Sigmoid colon (tissue), 7 donors: Measurements from ENCODE around the gene CDK5. TPM values are rescaled to one million over a fixed set of nuclear protein-coding genes. Genes with fewer than 3 reads are reported as not detected.
A peak's percentile ranks its signal among the peaks of the same experiment; 100 is the strongest.

Experiments
- DNase-seq: peaks from one replicate; pipeline ENCODE4 v3.0.0-alpha.2; 2019
- H3K27ac ChIP-seq, 4 donors: fragments of 200-600 bp; sonication (generic); one replicate each; pipeline ENCODE4 v1.5.1; 2016 to 2019; ENCODE audit warnings: mild to moderate bottlenecking in 1 of 4
- H3K27me3 ChIP-seq, 3 donors: fragments of 200-600 bp; sonication (generic); one replicate each; pipeline ENCODE4 v1.5.1; 2019; ENCODE audit warnings: mild to moderate bottlenecking in 1 of 3
- H3K36me3 ChIP-seq, 4 donors: fragments of 200-600 bp; sonication (generic); one replicate each; pipeline ENCODE4 v1.5.1; 2016 to 2019
- H3K4me1 ChIP-seq, 4 donors: fragments of 200-600 bp; sonication (generic); one replicate each; pipeline ENCODE4 v1.5.1; 2017 to 2019
- H3K4me3 ChIP-seq, 4 donors: fragments of 200-600 bp; sonication (generic); one replicate each; pipeline ENCODE4 v1.5.1; 2017 to 2019; ENCODE audit warnings: mild to moderate bottlenecking in 2 of 4, moderate library complexity in 1 of 4
- H3K9me3 ChIP-seq, 4 donors: fragments of 200-600 bp in 3 of 4; sonication (generic) in 3 of 4; one replicate each; pipeline versions ENCODE4 v1.5.1 to v1.6.1; 2013 to 2019
- EP300 ChIP-seq, 4 donors: sonication (generic); formaldehyde crosslinking; IDR thresholded peaks; one replicate each; pipeline ENCODE4 v1.6.1; 2017; ENCODE audit warnings: antibody characterized with exemption in 4 of 4
- POLR2A ChIP-seq, 2 donors: fragments of 450-650 bp; IDR thresholded peaks; one replicate each; pipeline ENCODE4 v1.6.1; 2016; ENCODE audit warnings: antibody characterized with exemption in 2 of 2, mild to moderate bottlenecking in 2 of 2, moderate library complexity in 2 of 2
- POLR2AphosphoS5 ChIP-seq, 4 donors: sonication (generic); formaldehyde crosslinking; IDR thresholded peaks; one replicate each; pipeline ENCODE4 v1.6.1; 2017; ENCODE audit warnings: antibody characterized with exemption in 4 of 4
- WGBS, 2 donors: extraction: QIAGEN DNeasy Blood & Tissue Kit; methylation state at CpG; one replicate each; pipeline ENCODE4 v1.1.7; 2013; 5-methylcytosine and 5-hydroxymethylcytosine counted together
- intact Hi-C: fragments of 100-400 bp; cut with DNase I; formaldehyde crosslinking; loops from one replicate; pipeline ENCODE4 v1.15.1; 2023
- polyA plus RNA-seq, 3 donors: library from polyadenylated mRNA; stranded (reverse); fragments of 200-250 nt; gene quantifications; one replicate each; pipeline ENCODE4 v1.2.3, GENCODE V29; 2013
- total RNA-seq, 4 donors: library from RNA; depleted of rRNA; stranded (reverse); fragments of >200 nt; gene quantifications; one replicate each; pipeline ENCODE4 v1.1.0, GENCODE V29; 2016
- TF ChIP-seq, protein P1 (sequence below), 4 experiments: fragments of 450-650 bp in 3 of 4; fragments of 200-600 bp in 1 of 4; IDR thresholded peaks; one replicate each; pipeline ENCODE4 v1.5.1; 2016 to 2019; ENCODE audit warnings: antibody characterized with exemption in 4 of 4, mild to moderate bottlenecking in 3 of 4, moderate library complexity in 2 of 4
- donor health status: healthy with polysubstance abuse.
- donor health status: Bipolar disorder and iron deficiency.
- donor health status: healthy.

CDK5 gene
- total and polyA plus RNA-seq, 7 donors = 6.0 to 10.6 (median 8.2) TPM

DNA sequence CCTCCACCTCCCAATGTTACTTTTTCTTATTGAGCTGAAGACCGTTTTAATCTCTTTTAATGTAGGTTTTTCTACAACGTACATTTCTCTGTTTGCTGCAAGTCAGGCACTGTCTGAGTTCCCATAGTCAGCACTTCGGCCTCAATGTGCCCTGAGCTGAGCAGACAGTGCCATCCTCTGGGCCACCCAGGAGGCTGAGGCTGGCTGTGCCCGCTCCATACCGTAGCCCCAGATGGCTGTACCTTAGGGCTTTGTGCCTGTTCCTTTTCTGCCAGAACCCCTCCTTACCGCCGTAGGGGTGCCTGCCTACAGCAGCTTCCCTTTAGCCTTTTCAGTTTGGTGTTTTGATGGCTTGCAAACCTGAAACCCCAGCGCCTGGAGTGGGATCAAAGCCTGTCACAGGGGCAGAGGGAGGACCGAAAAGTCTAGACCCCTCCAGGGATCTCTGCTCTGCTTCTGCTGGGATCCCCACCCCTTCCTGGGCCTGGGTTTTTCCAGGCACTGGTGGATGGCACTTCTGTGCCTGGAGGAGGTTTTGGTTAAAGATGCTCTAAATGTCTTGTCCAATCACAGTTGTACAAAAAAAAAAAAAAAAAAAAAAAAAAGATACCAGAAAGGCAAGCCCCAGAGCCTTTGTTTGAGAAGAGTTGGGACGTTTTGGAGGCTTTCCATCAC lies 37.6 kb upstream of the CDK5 start:
- Histone ChIP-seq H3K4me3 (no peak overlapping the region), H3K36me3 (peaks cover 0 to 3% (median 1%) of the 10 kb centered on the region in 4 donors), H3K27me3 (no peaks in the 10 kb centered on the region), H3K9me3 (no peaks in the 10 kb centered on the region), H3K27ac (peak overlapping the region in 1 of 4 donors; percentile 28), H3K4me1 (peaks cover 0 to 48% (median 33%) of the 10 kb centered on the region in 4 donors)
- no peak for TF ChIP-seq POLR2AphosphoS5 (IDR thresholded peaks at IDR 0.05)
- no peak for TF ChIP-seq POLR2A (IDR thresholded peaks at IDR 0.05)
- TF ChIP-seq, protein P1, sequence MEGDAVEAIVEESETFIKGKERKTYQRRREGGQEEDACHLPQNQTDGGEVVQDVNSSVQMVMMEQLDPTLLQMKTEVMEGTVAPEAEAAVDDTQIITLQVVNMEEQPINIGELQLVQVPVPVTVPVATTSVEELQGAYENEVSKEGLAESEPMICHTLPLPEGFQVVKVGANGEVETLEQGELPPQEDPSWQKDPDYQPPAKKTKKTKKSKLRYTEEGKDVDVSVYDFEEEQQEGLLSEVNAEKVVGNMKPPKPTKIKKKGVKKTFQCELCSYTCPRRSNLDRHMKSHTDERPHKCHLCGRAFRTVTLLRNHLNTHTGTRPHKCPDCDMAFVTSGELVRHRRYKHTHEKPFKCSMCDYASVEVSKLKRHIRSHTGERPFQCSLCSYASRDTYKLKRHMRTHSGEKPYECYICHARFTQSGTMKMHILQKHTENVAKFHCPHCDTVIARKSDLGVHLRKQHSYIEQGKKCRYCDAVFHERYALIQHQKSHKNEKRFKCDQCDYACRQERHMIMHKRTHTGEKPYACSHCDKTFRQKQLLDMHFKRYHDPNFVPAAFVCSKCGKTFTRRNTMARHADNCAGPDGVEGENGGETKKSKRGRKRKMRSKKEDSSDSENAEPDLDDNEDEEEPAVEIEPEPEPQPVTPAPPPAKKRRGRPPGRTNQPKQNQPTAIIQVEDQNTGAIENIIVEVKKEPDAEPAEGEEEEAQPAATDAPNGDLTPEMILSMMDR (IDR thresholded peaks at IDR 0.05) = no peak
- no peak for TF ChIP-seq EP300 (IDR thresholded peaks at IDR 0.05)
- intact Hi-C loops = no loop called here
- no peak for DNase-seq
- WGBS, 2 donors = 77 to 83% methylated on average over 10 of the region's 10 CpGs

DNA sequence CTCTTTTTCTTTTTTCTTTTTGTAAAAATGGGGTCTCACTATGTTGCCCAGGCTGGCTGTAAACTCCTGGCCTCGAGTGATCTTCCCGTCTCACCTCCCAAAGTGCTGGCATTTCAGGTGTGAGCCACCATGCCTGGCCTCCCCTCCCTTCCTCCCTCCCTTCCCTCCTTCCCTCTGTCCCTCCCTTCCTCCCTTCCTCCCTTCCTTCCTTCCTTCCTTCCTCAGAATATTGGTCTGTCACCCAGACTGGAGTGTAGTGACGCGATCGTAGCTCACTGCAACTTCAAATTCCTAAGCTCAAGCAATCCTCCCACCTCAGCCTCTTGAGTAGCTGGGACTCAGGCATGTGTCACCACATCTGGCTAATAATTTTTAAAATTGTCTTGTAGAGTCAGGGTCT lies 37.0 kb upstream of the CDK5 start:
- intact Hi-C loops = no loop called here
- peaks cover 0 to 3% (median 1%) of the 10 kb centered on the region in 4 donors for H3K36me3 ChIP-seq
- no peaks in the 10 kb centered on the region for H3K27me3 ChIP-seq
- 89% methylated on average over 5 of the region's 5 CpGs for WGBS, 2 donors
- H3K27ac ChIP-seq = no peak overlapping the region
- H3K4me1 ChIP-seq = peaks cover 0 to 48% (median 36%) of the 10 kb centered on the region in 4 donors
- TF ChIP-seq EP300 (IDR thresholded peaks at IDR 0.05) (no peak), POLR2AphosphoS5 (IDR thresholded peaks at IDR 0.05) (no peak), POLR2A (IDR thresholded peaks at IDR 0.05) (no peak)
- no peak for DNase-seq
- no peak overlapping the region for H3K4me3 ChIP-seq
- no peaks in the 10 kb centered on the region for H3K9me3 ChIP-seq

DNA sequence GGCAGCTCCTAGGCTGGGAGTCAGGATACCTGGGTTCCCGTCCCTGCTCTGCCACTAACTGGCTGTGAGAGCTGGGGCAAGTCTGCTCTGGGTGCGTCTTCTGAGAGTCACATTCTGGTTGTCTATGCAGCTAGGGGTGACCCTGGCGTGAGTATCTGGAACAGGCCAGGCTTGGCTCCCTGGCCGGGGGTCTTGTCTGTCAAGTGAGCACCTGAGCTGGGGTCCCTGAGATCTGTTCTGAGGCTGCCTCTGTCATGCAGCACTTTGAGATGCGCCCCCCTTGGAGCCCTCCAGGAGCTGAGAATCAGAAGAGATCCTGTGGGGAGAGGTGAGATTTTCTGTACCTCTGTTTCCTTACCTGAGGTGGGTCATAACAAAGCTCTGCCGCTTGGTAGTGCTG lies 36.1 kb upstream of the CDK5 start:
- Histone ChIP-seq H3K9me3 (no peaks in the 10 kb centered on the region), H3K4me1 (peaks cover 0 to 53% (median 40%) of the 10 kb centered on the region in 4 donors), H3K4me3 (no peak overlapping the region), H3K27ac (no peak overlapping the region), H3K27me3 (no peaks in the 10 kb centered on the region), H3K36me3 (peaks cover 0 to 3% (median 1%) of the 10 kb centered on the region in 4 donors)
- DNase-seq = no peak
- TF ChIP-seq POLR2A (IDR thresholded peaks at IDR 0.05) = no peak
- TF ChIP-seq POLR2AphosphoS5 (IDR thresholded peaks at IDR 0.05) = no peak
- no peak for TF ChIP-seq EP300 (IDR thresholded peaks at IDR 0.05)
- TF ChIP-seq, protein P1 (IDR thresholded peaks at IDR 0.05) = no peak
- WGBS, 2 donors = 94 to 95% methylated on average over 6 of the region's 6 CpGs
- intact Hi-C loops = no loop called here

DNA sequence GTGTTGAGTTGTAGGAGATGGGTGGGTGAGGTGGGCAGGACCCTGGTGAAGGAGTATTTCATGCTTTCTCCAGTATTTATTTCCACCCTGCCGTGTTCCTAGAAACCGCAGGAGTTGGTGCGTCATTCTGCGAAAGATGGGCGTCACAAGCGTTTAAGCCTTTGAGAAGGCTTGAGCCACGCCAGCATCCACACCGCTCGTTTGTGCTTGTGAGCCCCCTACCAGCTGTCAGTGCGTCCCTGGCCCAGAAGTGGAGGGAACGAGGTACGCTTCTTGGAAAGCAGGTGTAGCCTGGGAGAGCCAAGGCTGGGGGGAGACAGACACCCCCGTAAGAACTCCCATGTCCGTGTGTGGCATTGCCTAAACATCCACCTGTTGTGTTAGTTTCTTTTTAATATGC lies 34.3 kb upstream of the CDK5 start:
- Histone ChIP-seq H3K27me3 (no peaks in the 10 kb centered on the region), H3K27ac (no peak overlapping the region), H3K4me1 (peaks cover 0 to 66% (median 53%) of the 10 kb centered on the region in 4 donors), H3K9me3 (no peaks in the 10 kb centered on the region), H3K4me3 (no peak overlapping the region), H3K36me3 (peaks cover 0 to 3% (median 1%) of the 10 kb centered on the region in 4 donors)
- TF ChIP-seq POLR2A (IDR thresholded peaks at IDR 0.05) (no peak), EP300 (IDR thresholded peaks at IDR 0.05) (no peak), POLR2AphosphoS5 (IDR thresholded peaks at IDR 0.05) (no peak)
- TF ChIP-seq, protein P1 (IDR thresholded peaks at IDR 0.05) = no peak
- 91 to 94% methylated on average over 14 of the region's 14 CpGs for WGBS, 2 donors
- no peak for DNase-seq
- intact Hi-C loops = no loop called here

DNA sequence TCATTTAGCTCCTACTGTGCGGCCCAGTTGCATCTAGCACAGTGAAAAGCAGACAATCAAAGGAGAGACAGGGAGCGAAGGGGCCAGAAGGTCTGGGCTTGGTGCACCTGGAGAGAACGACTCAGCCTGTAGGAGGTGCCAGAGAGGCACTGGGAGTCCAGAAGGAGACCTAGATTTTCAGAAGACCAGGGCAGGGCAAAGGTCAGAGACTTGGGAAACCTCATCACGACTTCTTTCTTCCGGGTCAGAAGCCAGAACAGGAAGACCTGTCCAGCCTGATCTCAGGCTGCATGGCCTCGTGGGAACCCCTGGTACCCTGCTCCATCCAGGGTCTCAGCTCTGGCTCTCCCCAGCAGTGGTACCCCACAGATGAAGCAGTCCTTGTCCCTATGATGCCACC lies 33.7 kb upstream of the CDK5 start:
- WGBS, 2 donors = 38 to 58% methylated on average over 6 of the region's 6 CpGs
- TF ChIP-seq EP300 (IDR thresholded peaks at IDR 0.05) = no peak
- TF ChIP-seq, protein P1 (IDR thresholded peaks at IDR 0.05) = peak in 2 of 4 experiments; percentile 30 to 31
- Histone ChIP-seq H3K4me3 (no peak overlapping the region), H3K27ac (peak overlapping the region in 2 of 4 donors; percentile 86 to 96), H3K4me1 (peaks cover 0 to 66% (median 53%) of the 10 kb centered on the region in 4 donors), H3K9me3 (no peaks in the 10 kb centered on the region), H3K27me3 (no peaks in the 10 kb centered on the region), H3K36me3 (peaks cover 0 to 3% (median 1%) of the 10 kb centered on the region in 4 donors)
- intact Hi-C loops = no loop called here
- no peak for DNase-seq
